Uterus (tissue), 2 donors: ENCODE results near the gene GMPS.

Experiments used
- CTCF ChIP-seq, 4 experiments: fragments of 200-600 bp in 2 of 4; fragments of 450-650 bp in 2 of 4; sonication (generic) in 2 of 4; IDR thresholded peaks; one replicate each; pipeline ENCODE4 v1.5.1; 2016 to 2019; ENCODE audit warnings: antibody characterized with exemption in 4 of 4, mild to moderate bottlenecking in 2 of 4, moderate library complexity in 1 of 4
- POLR2A ChIP-seq, 2 donors: fragments of 450-650 bp; IDR thresholded peaks; one replicate each; pipeline ENCODE4 v1.6.1; 2016; ENCODE audit warnings: antibody characterized with exemption in 2 of 2, mild to moderate bottlenecking in 1 of 2, moderate library complexity in 1 of 2

GRCh38 chr3:155983834-155984474 is 113.5 kb downstream of the GMPS start:
- no peak for TF ChIP-seq CTCF (IDR thresholded peaks at IDR 0.05)
- no peak for TF ChIP-seq POLR2A (IDR thresholded peaks at IDR 0.05)
